Measurements from ENCODE around the gene GJB5. TPM values are rescaled to one million over a fixed set of nuclear protein-coding genes. Genes with fewer than 3 reads are reported as not detected.

GJB5 gene
- total RNA-seq, 1 donor from 2014 or later: not detected

DNA sequence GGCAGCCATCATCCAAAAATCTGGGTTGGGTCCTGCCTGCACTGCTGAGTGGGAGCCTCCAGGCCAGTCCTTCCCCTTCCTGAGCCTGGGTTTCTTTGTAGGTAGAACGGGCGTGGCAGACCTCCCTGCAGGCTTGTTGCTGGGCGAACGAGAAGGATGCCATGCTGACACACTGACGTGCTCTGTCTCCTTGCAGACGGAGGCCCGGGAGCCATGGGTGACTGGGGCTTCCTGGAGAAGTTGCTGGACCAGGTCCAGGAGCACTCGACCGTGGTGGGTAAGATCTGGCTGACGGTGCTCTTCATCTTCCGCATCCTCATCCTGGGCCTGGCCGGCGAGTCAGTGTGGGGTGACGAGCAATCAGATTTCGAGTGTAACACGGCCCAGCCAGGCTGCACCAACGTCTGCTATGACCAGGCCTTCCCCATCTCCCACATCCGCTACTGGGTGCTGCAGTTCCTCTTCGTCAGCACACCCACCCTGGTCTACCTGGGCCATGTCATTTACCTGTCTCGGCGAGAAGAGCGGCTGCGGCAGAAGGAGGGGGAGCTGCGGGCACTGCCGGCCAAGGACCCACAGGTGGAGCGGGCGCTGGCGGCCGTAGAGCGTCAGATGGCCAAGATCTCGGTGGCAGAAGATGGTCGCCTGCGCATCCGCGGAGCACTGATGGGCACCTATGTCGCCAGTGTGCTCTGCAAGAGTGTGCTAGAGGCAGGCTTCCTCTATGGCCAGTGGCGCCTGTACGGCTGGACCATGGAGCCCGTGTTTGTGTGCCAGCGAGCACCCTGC, 39.3 kb downstream of the GJB5 start:
- POLR2A ChIA-PET: no interaction called here
- Mint-ChIP-seq H3K4me1 (peaks cover 28% of the 10 kb centered on the region), H3K4me3 (no peak overlapping the region), H3K27me3 (peaks cover 29% of the 10 kb centered on the region), H3K9me3 (no peaks in the 10 kb centered on the region), H3K36me3 (ENCODE audit: low read depth) (no peaks in the 10 kb centered on the region), H3K27ac (no peak overlapping the region)
- ATAC-seq (ENCODE audit: low read depth) (no peak), DNase-seq (no peak)
- CTCF ChIA-PET: no interaction called here
- intact Hi-C loops (cut with micrococcal nuclease): no loop called here
- TF ChIP-seq, protein P1, sequence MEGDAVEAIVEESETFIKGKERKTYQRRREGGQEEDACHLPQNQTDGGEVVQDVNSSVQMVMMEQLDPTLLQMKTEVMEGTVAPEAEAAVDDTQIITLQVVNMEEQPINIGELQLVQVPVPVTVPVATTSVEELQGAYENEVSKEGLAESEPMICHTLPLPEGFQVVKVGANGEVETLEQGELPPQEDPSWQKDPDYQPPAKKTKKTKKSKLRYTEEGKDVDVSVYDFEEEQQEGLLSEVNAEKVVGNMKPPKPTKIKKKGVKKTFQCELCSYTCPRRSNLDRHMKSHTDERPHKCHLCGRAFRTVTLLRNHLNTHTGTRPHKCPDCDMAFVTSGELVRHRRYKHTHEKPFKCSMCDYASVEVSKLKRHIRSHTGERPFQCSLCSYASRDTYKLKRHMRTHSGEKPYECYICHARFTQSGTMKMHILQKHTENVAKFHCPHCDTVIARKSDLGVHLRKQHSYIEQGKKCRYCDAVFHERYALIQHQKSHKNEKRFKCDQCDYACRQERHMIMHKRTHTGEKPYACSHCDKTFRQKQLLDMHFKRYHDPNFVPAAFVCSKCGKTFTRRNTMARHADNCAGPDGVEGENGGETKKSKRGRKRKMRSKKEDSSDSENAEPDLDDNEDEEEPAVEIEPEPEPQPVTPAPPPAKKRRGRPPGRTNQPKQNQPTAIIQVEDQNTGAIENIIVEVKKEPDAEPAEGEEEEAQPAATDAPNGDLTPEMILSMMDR (IDR thresholded peaks at IDR 0.05): no peak

DNA sequence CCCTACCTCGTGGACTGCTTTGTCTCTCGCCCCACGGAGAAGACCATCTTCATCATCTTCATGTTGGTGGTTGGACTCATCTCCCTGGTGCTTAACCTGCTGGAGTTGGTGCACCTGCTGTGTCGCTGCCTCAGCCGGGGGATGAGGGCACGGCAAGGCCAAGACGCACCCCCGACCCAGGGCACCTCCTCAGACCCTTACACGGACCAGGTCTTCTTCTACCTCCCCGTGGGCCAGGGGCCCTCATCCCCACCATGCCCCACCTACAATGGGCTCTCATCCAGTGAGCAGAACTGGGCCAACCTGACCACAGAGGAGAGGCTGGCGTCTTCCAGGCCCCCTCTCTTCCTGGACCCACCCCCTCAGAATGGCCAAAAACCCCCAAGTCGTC, 39.9 kb downstream of the GJB5 start:
- POLR2A ChIA-PET: no interaction called here

DNA sequence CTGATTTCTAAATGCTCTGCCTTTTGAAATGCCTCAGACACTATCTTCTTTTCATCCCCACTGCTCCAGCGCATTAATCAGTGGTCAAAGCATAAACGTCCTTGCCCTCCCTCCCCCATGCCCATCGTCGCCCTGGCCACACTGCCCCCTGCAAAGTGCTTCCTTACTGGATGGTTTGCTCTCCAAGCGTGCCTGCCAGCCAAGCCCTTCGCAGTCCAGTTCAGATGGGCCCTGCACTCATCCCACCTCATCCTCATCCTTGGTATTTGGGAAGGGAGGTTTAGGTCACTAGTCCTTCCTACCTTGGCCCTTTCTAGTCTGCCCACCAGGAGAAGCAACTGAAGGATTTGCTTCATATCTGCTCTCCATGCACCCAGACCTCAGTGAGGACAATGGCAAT, 41.1 kb downstream of the GJB5 start:
- intact Hi-C loops (cut with micrococcal nuclease): no loop called here
- no peak overlapping the region for H3K4me3 Mint-ChIP-seq
- TF ChIP-seq, protein P1 (IDR thresholded peaks at IDR 0.05): no peak
- POLR2A ChIA-PET: no interaction called here
- H3K27me3 Mint-ChIP-seq: peaks cover 22% of the 10 kb centered on the region
- no peaks in the 10 kb centered on the region for H3K36me3 Mint-ChIP-seq (ENCODE audit: low read depth)
- DNase-seq (no peak), ATAC-seq (ENCODE audit: low read depth) (no peak)
- CTCF ChIA-PET: no interaction called here
- H3K9me3 Mint-ChIP-seq: no peaks in the 10 kb centered on the region
- no peak overlapping the region for H3K27ac Mint-ChIP-seq
- H3K4me1 Mint-ChIP-seq: peaks cover 27% of the 10 kb centered on the region

More for the DNA sequence above, 39.9 kb downstream of the GJB5 start:
- no peak overlapping the region for H3K4me3 Mint-ChIP-seq
- no peaks in the 10 kb centered on the region for H3K9me3 Mint-ChIP-seq
- ATAC-seq (ENCODE audit: low read depth) (no peak), DNase-seq (no peak)
- H3K27me3 Mint-ChIP-seq: peaks cover 29% of the 10 kb centered on the region
- TF ChIP-seq, protein P1 (IDR thresholded peaks at IDR 0.05): no peak
- H3K27ac Mint-ChIP-seq: no peak overlapping the region
- intact Hi-C loops (cut with micrococcal nuclease): no loop called here
- no peaks in the 10 kb centered on the region for H3K36me3 Mint-ChIP-seq (ENCODE audit: low read depth)
- H3K4me1 Mint-ChIP-seq: peaks cover 28% of the 10 kb centered on the region
- CTCF ChIA-PET: no interaction called here

DNA sequence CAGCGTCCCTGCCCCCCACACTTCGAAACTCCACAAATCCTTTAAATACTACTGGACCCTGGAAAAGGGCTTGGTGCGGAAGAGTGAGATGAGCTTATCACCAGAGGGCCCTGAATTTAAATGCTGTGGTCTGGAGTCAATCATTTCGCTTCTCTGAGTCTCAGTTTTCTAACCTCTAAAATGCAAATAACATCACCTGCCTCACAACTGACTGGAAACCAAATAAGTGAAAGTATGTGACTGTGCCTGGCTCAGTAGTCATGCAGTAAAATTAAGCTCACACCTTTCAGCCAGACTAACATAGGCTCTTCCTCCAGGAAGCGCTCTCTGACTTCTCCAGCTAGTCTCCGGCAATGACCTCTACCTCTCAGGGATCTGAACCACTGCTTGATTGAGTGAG, 42.1 kb downstream of the GJB5 start:
- Mint-ChIP-seq H3K27ac (no peak overlapping the region), H3K36me3 (ENCODE audit: low read depth) (no peaks in the 10 kb centered on the region), H3K4me3 (no peak overlapping the region), H3K9me3 (no peaks in the 10 kb centered on the region), H3K4me1 (peaks cover 20% of the 10 kb centered on the region), H3K27me3 (peaks cover 15% of the 10 kb centered on the region)
- ATAC-seq (ENCODE audit: low read depth): peak; percentile 28
- POLR2A ChIA-PET: interaction anchor here (1.1 kb wide), 1 partner anchor 63 kb away, joined by 3 read pairs; the partner anchor contains the start of gene SMIM12
- DNase-seq: no peak
- CTCF ChIA-PET: interaction anchor here (1.2 kb wide), 1 partner anchor 9 kb away, joined by 3 read pairs; no protein-coding TSS in a partner anchor
- TF ChIP-seq, protein P1 (IDR thresholded peaks at IDR 0.05): no peak
- intact Hi-C loops (cut with micrococcal nuclease): no loop called here

DNA sequence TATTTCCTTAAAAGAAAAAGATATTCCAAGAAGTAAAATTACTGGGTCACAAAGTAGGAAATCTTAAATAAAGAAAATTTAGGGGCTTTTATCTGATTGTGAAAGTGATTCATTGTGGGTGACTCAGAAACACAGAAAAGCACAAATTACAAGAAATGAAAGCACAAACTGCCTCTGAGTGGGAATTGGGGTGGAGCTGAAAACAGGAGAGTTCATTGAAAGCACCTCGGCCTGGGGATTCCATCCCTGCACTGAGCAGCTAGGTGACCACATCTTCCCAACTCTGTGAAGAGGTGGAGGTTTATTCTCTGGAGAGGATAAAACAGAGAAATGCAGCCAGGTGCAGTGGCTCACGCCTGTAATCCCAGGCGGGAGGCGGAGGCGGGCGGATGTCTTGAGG, 45.4 kb downstream of the GJB5 start:
- ChIA-PET CTCF (no interaction called here), POLR2A (no interaction called here)
- DNase-seq (no peak), ATAC-seq (ENCODE audit: low read depth) (no peak)
- Mint-ChIP-seq H3K27ac (no peak overlapping the region), H3K9me3 (peaks cover 6% of the 10 kb centered on the region), H3K4me1 (peaks cover 13% of the 10 kb centered on the region), H3K4me3 (no peak overlapping the region), H3K27me3 (no peaks in the 10 kb centered on the region), H3K36me3 (ENCODE audit: low read depth) (peaks cover 5% of the 10 kb centered on the region)
- intact Hi-C loops (cut with micrococcal nuclease): no loop called here
- TF ChIP-seq, protein P1 (IDR thresholded peaks at IDR 0.05): no peak

All from activated B cell treated with CpG ODN at 0.5 μM for 24 hours (primary cell).